ENCODE results near the gene JAKMIP2. TPM values are rescaled to one million over a fixed set of nuclear protein-coding genes. Genes with fewer than 3 reads are reported as not detected.

Gene JAKMIP2
- total and polyA plus RNA-seq, 10 of the 15 experiments (the other 5 are each of a cell fraction or from before 2014, with no cell fraction given), result 0.51 to 1.8 (median 0.89) TPM

DNA sequence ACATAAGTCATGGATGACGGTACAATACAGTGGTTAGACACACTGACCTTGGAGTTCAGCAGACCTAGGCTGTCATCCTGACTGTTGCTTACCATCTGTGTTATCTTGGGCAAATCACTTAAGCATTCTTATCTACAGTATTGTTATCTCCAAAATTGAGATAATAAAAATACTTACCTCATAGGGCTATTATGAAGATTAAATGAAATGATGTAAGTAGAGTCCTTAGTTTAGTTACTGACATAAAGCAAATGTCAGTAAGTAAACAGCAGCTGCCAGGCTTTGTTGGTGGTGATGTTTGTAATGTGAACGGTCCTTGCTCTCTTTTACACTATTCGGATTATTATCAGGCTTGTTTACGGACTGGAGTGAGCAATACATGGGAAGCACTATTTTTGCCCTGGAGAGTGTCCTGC, 165.3 kb downstream of the JAKMIP2 start (continued):
- TF ChIP-seq, protein P1, sequence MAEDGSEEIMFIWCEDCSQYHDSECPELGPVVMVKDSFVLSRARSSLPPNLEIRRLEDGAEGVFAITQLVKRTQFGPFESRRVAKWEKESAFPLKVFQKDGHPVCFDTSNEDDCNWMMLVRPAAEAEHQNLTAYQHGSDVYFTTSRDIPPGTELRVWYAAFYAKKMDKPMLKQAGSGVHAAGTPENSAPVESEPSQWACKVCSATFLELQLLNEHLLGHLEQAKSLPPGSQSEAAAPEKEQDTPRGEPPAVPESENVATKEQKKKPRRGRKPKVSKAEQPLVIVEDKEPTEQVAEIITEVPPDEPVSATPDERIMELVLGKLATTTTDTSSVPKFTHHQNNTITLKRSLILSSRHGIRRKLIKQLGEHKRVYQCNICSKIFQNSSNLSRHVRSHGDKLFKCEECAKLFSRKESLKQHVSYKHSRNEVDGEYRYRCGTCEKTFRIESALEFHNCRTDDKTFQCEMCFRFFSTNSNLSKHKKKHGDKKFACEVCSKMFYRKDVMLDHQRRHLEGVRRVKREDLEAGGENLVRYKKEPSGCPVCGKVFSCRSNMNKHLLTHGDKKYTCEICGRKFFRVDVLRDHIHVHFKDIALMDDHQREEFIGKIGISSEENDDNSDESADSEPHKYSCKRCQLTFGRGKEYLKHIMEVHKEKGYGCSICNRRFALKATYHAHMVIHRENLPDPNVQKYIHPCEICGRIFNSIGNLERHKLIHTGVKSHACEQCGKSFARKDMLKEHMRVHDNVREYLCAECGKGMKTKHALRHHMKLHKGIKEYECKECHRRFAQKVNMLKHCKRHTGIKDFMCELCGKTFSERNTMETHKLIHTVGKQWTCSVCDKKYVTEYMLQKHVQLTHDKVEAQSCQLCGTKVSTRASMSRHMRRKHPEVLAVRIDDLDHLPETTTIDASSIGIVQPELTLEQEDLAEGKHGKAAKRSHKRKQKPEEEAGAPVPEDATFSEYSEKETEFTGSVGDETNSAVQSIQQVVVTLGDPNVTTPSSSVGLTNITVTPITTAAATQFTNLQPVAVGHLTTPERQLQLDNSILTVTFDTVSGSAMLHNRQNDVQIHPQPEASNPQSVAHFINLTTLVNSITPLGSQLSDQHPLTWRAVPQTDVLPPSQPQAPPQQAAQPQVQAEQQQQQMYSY (CRISPR knock-in tag; IDR thresholded peaks at IDR 0.05), result no peak
- no peak for TF ChIP-seq NBN (IDR thresholded peaks at IDR 0.05)
- TF ChIP-seq, protein P2, sequence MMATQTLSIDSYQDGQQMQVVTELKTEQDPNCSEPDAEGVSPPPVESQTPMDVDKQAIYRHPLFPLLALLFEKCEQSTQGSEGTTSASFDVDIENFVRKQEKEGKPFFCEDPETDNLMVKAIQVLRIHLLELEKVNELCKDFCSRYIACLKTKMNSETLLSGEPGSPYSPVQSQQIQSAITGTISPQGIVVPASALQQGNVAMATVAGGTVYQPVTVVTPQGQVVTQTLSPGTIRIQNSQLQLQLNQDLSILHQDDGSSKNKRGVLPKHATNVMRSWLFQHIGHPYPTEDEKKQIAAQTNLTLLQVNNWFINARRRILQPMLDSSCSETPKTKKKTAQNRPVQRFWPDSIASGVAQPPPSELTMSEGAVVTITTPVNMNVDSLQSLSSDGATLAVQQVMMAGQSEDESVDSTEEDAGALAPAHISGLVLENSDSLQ (IDR thresholded peaks at IDR 0.05), result no peak
- TF ChIP-seq, protein P3, sequence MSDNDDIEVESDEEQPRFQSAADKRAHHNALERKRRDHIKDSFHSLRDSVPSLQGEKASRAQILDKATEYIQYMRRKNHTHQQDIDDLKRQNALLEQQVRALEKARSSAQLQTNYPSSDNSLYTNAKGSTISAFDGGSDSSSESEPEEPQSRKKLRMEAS (IDR thresholded peaks at IDR 0.05; ENCODE audit: low read depth, low read length), result no peak
- no peak for TF ChIP-seq IKZF1 (conservative IDR thresholded peaks at IDR 0.05)
- TF ChIP-seq MYB (IDR thresholded peaks at IDR 0.05; ENCODE audit: borderline replicate concordance, low read depth, low read length), result no peak
- TF ChIP-seq, protein P4, sequence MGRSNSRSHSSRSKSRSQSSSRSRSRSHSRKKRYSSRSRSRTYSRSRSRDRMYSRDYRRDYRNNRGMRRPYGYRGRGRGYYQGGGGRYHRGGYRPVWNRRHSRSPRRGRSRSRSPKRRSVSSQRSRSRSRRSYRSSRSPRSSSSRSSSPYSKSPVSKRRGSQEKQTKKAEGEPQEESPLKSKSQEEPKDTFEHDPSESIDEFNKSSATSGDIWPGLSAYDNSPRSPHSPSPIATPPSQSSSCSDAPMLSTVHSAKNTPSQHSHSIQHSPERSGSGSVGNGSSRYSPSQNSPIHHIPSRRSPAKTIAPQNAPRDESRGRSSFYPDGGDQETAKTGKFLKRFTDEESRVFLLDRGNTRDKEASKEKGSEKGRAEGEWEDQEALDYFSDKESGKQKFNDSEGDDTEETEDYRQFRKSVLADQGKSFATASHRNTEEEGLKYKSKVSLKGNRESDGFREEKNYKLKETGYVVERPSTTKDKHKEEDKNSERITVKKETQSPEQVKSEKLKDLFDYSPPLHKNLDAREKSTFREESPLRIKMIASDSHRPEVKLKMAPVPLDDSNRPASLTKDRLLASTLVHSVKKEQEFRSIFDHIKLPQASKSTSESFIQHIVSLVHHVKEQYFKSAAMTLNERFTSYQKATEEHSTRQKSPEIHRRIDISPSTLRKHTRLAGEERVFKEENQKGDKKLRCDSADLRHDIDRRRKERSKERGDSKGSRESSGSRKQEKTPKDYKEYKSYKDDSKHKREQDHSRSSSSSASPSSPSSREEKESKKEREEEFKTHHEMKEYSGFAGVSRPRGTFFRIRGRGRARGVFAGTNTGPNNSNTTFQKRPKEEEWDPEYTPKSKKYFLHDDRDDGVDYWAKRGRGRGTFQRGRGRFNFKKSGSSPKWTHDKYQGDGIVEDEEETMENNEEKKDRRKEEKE (IDR thresholded peaks at IDR 0.05), result no peak
- no peak for TF ChIP-seq SMAD5 (IDR thresholded peaks at IDR 0.05; ENCODE audit: low read depth)

All from GM12878 (cell line).